ENCODE measurements around the gene PRIMA1. TPM values are rescaled to one million over a fixed set of nuclear protein-coding genes. Genes with fewer than 3 reads are reported as not detected.

The PRIMA1 gene
- total RNA-seq, 1 donor from 2014 or later, result not detected

DNA sequence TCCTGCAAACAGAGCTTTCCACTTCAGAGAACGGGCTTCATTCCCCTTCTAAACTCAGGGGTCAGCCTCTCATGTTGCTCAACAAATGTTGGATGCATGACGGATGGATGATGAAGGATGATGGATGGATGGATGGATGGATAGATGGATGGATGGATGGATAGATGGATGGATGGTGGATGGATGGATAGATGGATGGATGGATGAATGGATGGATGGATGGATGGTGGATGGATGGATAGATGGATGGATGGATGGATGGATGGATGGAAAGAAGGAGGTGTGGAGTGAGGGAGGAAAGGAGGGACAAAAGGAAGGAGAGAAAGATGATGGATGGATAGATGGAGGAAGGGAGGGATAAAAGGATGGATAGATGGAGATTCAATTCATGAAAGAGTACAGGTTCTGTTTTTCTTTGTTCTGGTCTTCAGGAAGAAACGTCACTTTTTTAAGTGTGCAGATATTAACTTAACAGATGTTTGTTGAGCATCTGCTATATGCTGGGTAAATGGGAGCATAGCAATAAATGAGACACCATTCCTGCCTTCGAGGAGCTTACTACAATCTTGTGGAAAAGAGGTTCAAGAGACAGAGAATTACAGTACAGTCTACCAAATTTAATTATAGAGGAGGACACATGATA lies 41.7 kb upstream of the PRIMA1 start:
- Mint-ChIP-seq H3K36me3 (ENCODE audit: low read depth) (no peaks in the 10 kb centered on the region), H3K27me3 (ENCODE audit: low read depth) (peaks cover 16% of the 10 kb centered on the region), H3K9me3 (ENCODE audit: low read depth) (no peaks in the 10 kb centered on the region), H3K27ac (ENCODE audit: unreplicated experiment) (no peak overlapping the region), H3K4me1 (ENCODE audit: low read depth) (no peaks in the 10 kb centered on the region), H3K4me3 (ENCODE audit: unreplicated experiment) (no peak overlapping the region)
- TF ChIP-seq, protein P1, sequence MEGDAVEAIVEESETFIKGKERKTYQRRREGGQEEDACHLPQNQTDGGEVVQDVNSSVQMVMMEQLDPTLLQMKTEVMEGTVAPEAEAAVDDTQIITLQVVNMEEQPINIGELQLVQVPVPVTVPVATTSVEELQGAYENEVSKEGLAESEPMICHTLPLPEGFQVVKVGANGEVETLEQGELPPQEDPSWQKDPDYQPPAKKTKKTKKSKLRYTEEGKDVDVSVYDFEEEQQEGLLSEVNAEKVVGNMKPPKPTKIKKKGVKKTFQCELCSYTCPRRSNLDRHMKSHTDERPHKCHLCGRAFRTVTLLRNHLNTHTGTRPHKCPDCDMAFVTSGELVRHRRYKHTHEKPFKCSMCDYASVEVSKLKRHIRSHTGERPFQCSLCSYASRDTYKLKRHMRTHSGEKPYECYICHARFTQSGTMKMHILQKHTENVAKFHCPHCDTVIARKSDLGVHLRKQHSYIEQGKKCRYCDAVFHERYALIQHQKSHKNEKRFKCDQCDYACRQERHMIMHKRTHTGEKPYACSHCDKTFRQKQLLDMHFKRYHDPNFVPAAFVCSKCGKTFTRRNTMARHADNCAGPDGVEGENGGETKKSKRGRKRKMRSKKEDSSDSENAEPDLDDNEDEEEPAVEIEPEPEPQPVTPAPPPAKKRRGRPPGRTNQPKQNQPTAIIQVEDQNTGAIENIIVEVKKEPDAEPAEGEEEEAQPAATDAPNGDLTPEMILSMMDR (IDR thresholded peaks at IDR 0.05), result no peak
- DNase-seq (ENCODE audit: low spot score), result no peak

DNA sequence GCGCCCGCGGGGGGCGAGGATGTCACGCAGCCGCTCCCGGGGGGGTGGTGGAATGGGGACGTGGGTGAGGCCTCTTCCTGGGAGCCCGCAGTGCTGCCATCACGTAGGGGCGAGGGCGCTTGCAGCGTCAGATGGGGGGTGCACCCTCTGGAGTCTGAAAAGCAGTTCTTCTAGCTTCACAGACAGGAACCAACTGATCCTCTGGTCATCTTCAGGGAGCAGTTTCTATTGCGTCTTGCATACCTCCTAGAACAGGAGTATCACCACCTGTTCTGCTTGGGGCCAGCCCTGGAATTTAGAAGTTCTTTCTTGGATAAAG lies 36.9 kb upstream of the PRIMA1 start:
- Mint-ChIP-seq H3K27me3 (ENCODE audit: low read depth) (peaks cover 9% of the 10 kb centered on the region), H3K27ac (ENCODE audit: unreplicated experiment) (no peak overlapping the region), H3K36me3 (ENCODE audit: low read depth) (no peaks in the 10 kb centered on the region), H3K4me3 (ENCODE audit: unreplicated experiment) (no peak overlapping the region), H3K9me3 (ENCODE audit: low read depth) (no peaks in the 10 kb centered on the region), H3K4me1 (ENCODE audit: low read depth) (no peaks in the 10 kb centered on the region)
- TF ChIP-seq, protein P1 (IDR thresholded peaks at IDR 0.05), result no peak
- no peak for DNase-seq (ENCODE audit: low spot score)

DNA sequence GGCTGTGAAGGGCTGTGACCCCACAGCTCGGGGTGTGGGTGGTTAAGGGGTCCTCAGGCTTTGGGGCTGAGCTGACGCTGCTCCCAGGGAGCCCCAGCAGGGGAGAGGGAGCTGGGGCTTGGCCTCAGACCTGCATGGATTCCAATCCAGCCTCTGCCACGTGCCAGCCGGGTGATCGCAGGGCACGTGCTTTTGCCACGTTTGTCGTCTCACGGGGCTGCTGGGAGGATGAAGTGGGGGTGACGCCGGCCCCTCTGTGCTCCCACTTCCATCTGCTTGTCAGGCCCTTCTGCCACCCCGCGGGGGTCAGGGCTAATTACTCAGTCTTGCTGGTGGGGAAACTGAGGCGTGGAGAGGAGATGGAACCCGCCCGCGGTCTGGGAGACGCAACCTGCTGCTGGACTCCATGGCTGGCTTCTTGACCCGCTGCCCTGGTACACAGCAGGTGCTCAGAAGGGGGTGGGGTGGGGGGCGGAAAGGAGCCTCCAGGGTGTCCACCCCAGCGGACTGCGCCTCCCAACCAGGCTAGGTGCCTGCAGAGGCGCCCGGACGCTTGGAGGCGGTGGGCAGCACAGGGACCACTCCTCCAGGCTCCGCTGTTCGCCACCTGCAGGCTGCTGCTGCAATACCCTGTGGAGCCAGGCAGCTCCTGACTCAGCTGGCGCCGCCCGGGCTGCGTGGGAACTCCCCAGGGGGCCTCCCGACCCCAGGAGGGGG lies 36.4 kb upstream of the PRIMA1 start:
- no peaks in the 10 kb centered on the region for H3K9me3 Mint-ChIP-seq (ENCODE audit: low read depth)
- peaks cover 9% of the 10 kb centered on the region for H3K27me3 Mint-ChIP-seq (ENCODE audit: low read depth)

DNA sequence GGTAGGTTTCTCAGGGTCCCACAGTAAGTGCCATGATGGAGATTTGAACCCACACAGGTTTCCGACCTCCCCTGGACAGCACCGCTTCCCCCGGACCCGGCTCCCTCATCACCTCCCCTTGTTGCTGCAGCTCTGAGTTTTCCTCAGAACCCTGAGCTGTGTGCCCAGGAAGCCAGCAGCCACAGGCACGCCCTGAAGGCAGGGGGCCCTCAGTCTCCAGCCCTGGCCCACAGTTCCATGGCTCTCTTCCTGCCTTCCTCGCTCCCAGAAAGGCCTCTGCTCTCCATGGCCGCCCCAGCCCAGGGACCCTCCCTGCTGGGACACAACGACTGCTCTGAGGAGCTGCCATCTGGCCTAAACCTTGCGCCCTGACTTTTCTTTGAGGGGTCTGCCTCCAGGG lies 35.8 kb upstream of the PRIMA1 start:
- H3K27ac Mint-ChIP-seq (ENCODE audit: unreplicated experiment), result no peak overlapping the region

More for the DNA sequence above, 36.4 kb upstream of the PRIMA1 start:
- TF ChIP-seq, protein P1 (IDR thresholded peaks at IDR 0.05), result no peak
- no peaks in the 10 kb centered on the region for H3K36me3 Mint-ChIP-seq (ENCODE audit: low read depth)
- H3K4me1 Mint-ChIP-seq (ENCODE audit: low read depth), result no peaks in the 10 kb centered on the region
- no peak overlapping the region for H3K27ac Mint-ChIP-seq (ENCODE audit: unreplicated experiment)
- no peak for DNase-seq (ENCODE audit: low spot score)
- H3K4me3 Mint-ChIP-seq (ENCODE audit: unreplicated experiment), result no peak overlapping the region

DNA sequence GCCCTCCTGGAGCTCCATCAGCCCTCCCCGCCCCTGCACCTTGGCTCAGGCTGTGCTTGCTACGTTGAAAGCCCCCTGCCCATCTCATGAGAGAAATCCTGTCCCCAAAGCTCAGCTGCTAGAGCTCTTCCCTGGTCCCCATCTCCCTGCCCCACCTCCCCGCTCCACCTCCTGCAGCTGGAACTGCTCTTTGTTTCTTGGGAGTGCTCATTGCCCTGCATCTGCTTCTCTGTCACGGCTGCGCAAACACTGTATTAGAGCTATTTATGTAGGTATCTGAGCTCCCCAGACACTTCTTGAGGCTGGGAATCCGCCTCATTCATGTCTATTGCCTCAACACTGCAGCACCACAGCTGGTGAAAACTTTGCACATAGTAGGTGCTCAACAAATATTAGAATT lies 32.8 kb upstream of the PRIMA1 start:
- no peaks in the 10 kb centered on the region for H3K36me3 Mint-ChIP-seq (ENCODE audit: low read depth)
- H3K9me3 Mint-ChIP-seq (ENCODE audit: low read depth), result peaks cover 5% of the 10 kb centered on the region
- H3K27ac Mint-ChIP-seq (ENCODE audit: unreplicated experiment), result no peak overlapping the region
- peaks cover 8% of the 10 kb centered on the region for H3K27me3 Mint-ChIP-seq (ENCODE audit: low read depth)
- no peaks in the 10 kb centered on the region for H3K4me1 Mint-ChIP-seq (ENCODE audit: low read depth)
- TF ChIP-seq, protein P1 (IDR thresholded peaks at IDR 0.05), result no peak
- no peak for DNase-seq (ENCODE audit: low spot score)
- H3K4me3 Mint-ChIP-seq (ENCODE audit: unreplicated experiment), result no peak overlapping the region

More for the DNA sequence above, 35.8 kb upstream of the PRIMA1 start:
- H3K9me3 Mint-ChIP-seq (ENCODE audit: low read depth), result no peaks in the 10 kb centered on the region
- H3K4me3 Mint-ChIP-seq (ENCODE audit: unreplicated experiment), result no peak overlapping the region
- no peak for DNase-seq (ENCODE audit: low spot score)
- TF ChIP-seq, protein P1 (IDR thresholded peaks at IDR 0.05), result no peak
- H3K36me3 Mint-ChIP-seq (ENCODE audit: low read depth), result no peaks in the 10 kb centered on the region
- peaks cover 9% of the 10 kb centered on the region for H3K27me3 Mint-ChIP-seq (ENCODE audit: low read depth)
- no peaks in the 10 kb centered on the region for H3K4me1 Mint-ChIP-seq (ENCODE audit: low read depth)

Measured in chondrocyte (in vitro differentiated cells).